Natural killer cell (primary cell): ENCODE data around the gene ALG13. TPM values are rescaled to one million over a fixed set of nuclear protein-coding genes. Genes with fewer than 3 reads are reported as not detected.

Experiments
- ATAC-seq, 3 donors: fragments of 150-1000 bp in 2 of 3; fragments of 200-7000 bp in 1 of 3; cut with Tn5 transposase; 1 replicate in 1 of 3; 2 replicates in 2 of 3; pipeline ENCODE4 v1.10.0; 2021; ENCODE audit warnings: mild to moderate bottlenecking in 2 of 3, moderate library complexity in 2 of 3
- DNase-seq, 2 donors: peaks; one replicate each; pipeline versions ENCODE4 v3.0.0 to v3.0.0-alpha.2; 2013 to 2021; ENCODE audit warnings: mixed read lengths in 1 of 2
- H3K27ac ChIP-seq: one replicate; pipeline ENCODE4 v1.5.1; 2013; ENCODE audit warnings: mild to moderate bottlenecking, low read length
- H3K27me3 ChIP-seq: one replicate; pipeline ENCODE4 v1.6.1; 2013; ENCODE audit warnings: low read length; ENCODE audit not compliant: control insufficient read depth, insufficient read depth
- H3K36me3 ChIP-seq: one replicate; pipeline ENCODE4 v1.6.1; 2013; ENCODE audit warnings: low read length; ENCODE audit not compliant: control insufficient read depth, insufficient read depth
- H3K4me1 ChIP-seq: one replicate; pipeline ENCODE4 v1.6.1; 2013; ENCODE audit warnings: low read length; ENCODE audit not compliant: control insufficient read depth, insufficient read depth
- H3K4me3 ChIP-seq: one replicate; pipeline ENCODE4 v1.5.1; 2013; ENCODE audit warnings: low read length
- H3K9me3 ChIP-seq: one replicate; pipeline ENCODE4 v1.6.1; 2013; ENCODE audit warnings: low read length; ENCODE audit not compliant: control insufficient read depth, insufficient read depth
- H3K27ac Mint-ChIP-seq, 2 donors: one replicate each; pipeline ENCODE4 v1.8.0; 2022; ENCODE audit warnings: mild to moderate bottlenecking in 2 of 2, mixed read lengths in 2 of 2, moderate library complexity in 1 of 2
- H3K27me3 Mint-ChIP-seq, 2 donors: one replicate each; pipeline ENCODE4 v1.8.0; 2022; ENCODE audit warnings: low read depth in 2 of 2, mixed read lengths in 2 of 2
- H3K36me3 Mint-ChIP-seq: one replicate; pipeline ENCODE4 v1.8.0; 2022; ENCODE audit warnings: mixed read lengths
- H3K4me1 Mint-ChIP-seq, 2 donors: one replicate each; pipeline ENCODE4 v1.8.0; 2022; ENCODE audit warnings: mixed read lengths in 2 of 2
- H3K4me3 Mint-ChIP-seq: one replicate; pipeline ENCODE4 v1.8.0; 2022; ENCODE audit warnings: mild to moderate bottlenecking, moderate library complexity, mixed read lengths
- H3K9me3 Mint-ChIP-seq, 2 donors: one replicate each; pipeline ENCODE4 v1.8.0; 2022; ENCODE audit warnings: mixed read lengths in 2 of 2
- CTCF ChIP-seq: fragments of 200-600 bp; IDR thresholded peaks from one replicate; pipeline ENCODE4 v1.8.0; 2022; ENCODE audit warnings: antibody characterized with exemption
- WGBS: methylation state at CpG from one replicate; pipeline ENCODE4 v1.1.7; 2013; ENCODE audit warnings: missing lambda C conversion rate; ENCODE audit not compliant: insufficient coverage; 5-methylcytosine and 5-hydroxymethylcytosine counted together
- intact Hi-C: fragments of 100-400 bp; cut with micrococcal nuclease; formaldehyde crosslinking; loops from one replicate; pipeline ENCODE4 v1.14.2; 2022
- total RNA-seq, 4 donors: library from RNA; stranded (reverse); fragments of 120-200 nt in 1 of 4; gene quantifications; one replicate each; pipeline versions ENCODE4 v1.2.3 to v1.2.4, GENCODE V29; 2013 to 2022

Gene ALG13
- total RNA-seq, 3 donors from 2014 or later (not counting 1 experiment from before 2014, with no cell fraction given): 57.3 to 120 (median 97.2) TPM

GRCh38 chrX:111671668-111672067 is 9.3 kb upstream of the ALG13 start:
- H3K27ac ChIP-seq: no peak overlapping the region
- ATAC-seq: no peak
- Mint-ChIP-seq H3K27ac (no peak overlapping the region), H3K9me3 (no peaks in the 10 kb centered on the region), H3K4me1 (no peaks in the 10 kb centered on the region), H3K36me3 (no peaks in the 10 kb centered on the region), H3K4me3 (no peak overlapping the region), H3K27me3 (peaks cover 1 to 25% of the 10 kb centered on the region in 2 donors)
- H3K9me3 ChIP-seq: no peaks in the 10 kb centered on the region
- no peaks in the 10 kb centered on the region for H3K4me1 ChIP-seq
- DNase-seq: no peak
- no peak overlapping the region for H3K4me3 ChIP-seq
- no peaks in the 10 kb centered on the region for H3K27me3 ChIP-seq
- TF ChIP-seq CTCF: no peak
- no peaks in the 10 kb centered on the region for H3K36me3 ChIP-seq
- WGBS: 90% methylated on average over 5 of the region's 7 CpGs
- intact Hi-C loops: no loop called here

GRCh38 chrX:111687305-111687704 is 6.3 kb downstream of the ALG13 start:
- Mint-ChIP-seq H3K4me3 (no peak overlapping the region), H3K27me3 (no peaks in the 10 kb centered on the region), H3K4me1 (peaks cover 13 to 19% of the 10 kb centered on the region in 2 donors), H3K36me3 (no peaks in the 10 kb centered on the region), H3K27ac (no peak overlapping the region), H3K9me3 (no peaks in the 10 kb centered on the region)
- no CpG with 5 or more reads among the region's 2 CpGs for WGBS
- Histone ChIP-seq H3K36me3 (peaks cover 26% of the 10 kb centered on the region), H3K4me1 (no peaks in the 10 kb centered on the region), H3K4me3 (no peak overlapping the region), H3K9me3 (no peaks in the 10 kb centered on the region), H3K27ac (no peak overlapping the region), H3K27me3 (no peaks in the 10 kb centered on the region)
- ATAC-seq (no peak), DNase-seq (no peak)
- intact Hi-C loops: no loop called here
- no peak for TF ChIP-seq CTCF

- Mint-ChIP-seq H3K36me3 (no peaks in the 10 kb centered on the region), H3K4me1 (peaks cover 0 to 6% of the 10 kb centered on the region in 2 donors), H3K4me3 (no peak overlapping the region), H3K27me3 (no peaks in the 10 kb centered on the region), H3K9me3 (no peaks in the 10 kb centered on the region), H3K27ac (no peak overlapping the region)
- Histone ChIP-seq H3K9me3 (no peaks in the 10 kb centered on the region), H3K4me3 (no peak overlapping the region), H3K27me3 (no peaks in the 10 kb centered on the region), H3K27ac (no peak overlapping the region), H3K36me3 (peaks cover 3% of the 10 kb centered on the region), H3K4me1 (no peaks in the 10 kb centered on the region)
- ATAC-seq: no peak
- no peak for DNase-seq
- no peak for TF ChIP-seq CTCF
- 100% methylated on average over 3 of the region's 7 CpGs for WGBS
- intact Hi-C loops: no loop called here
Measured at GRCh38 chrX:111695297-111695880, 14.4 kb downstream of the ALG13 start.
